Heart right ventricle (tissue), 16 donors: Measurements from ENCODE around the gene P4HTM. TPM values are rescaled to one million over a fixed set of nuclear protein-coding genes. Genes with fewer than 3 reads are reported as not detected.
A peak's percentile ranks its signal among the peaks of the same experiment; 100 is the strongest.

Experiments
- ATAC-seq, 8 donors: fragments of 200-7000 bp; cut with Tn5 transposase; one replicate each; pipeline ENCODE4 v1.9.1; 2020; ENCODE audit warnings: mild to moderate bottlenecking in 8 of 8, moderate library complexity in 8 of 8, moderate number of reproducible peaks in 1 of 8
- DNase-seq, 2 donors: peaks; one replicate each; pipeline ENCODE4 v3.0.0-alpha.2; 2020
- H3K27ac ChIP-seq, 10 donors: fragments of 200-600 bp; sonication (generic) in 2 of 10; one replicate each; pipeline versions ENCODE4 v1.5.0 to v1.8.0; 2020 to 2022; ENCODE audit warnings: mild to moderate bottlenecking in 3 of 10
- H3K27me3 ChIP-seq, 7 donors: fragments of 200-600 bp; one replicate each; pipeline ENCODE4 v1.8.0; 2021 to 2022; ENCODE audit warnings: mild to moderate bottlenecking in 2 of 7
- H3K36me3 ChIP-seq, 9 donors: fragments of 200-600 bp; sonication (generic) in 1 of 9; one replicate each; pipeline versions ENCODE4 v1.5.0 to v1.8.0; 2020 to 2022; ENCODE audit warnings: mild to moderate bottlenecking in 2 of 9
- H3K4me1 ChIP-seq, 9 donors: fragments of 200-600 bp; sonication (generic) in 1 of 9; one replicate each; pipeline versions ENCODE4 v1.5.0 to v1.8.0; 2020 to 2022; ENCODE audit warnings: mild to moderate bottlenecking in 4 of 9
- H3K4me3 ChIP-seq, 10 donors: fragments of 200-600 bp; sonication (generic) in 2 of 10; one replicate each; pipeline versions ENCODE4 v1.5.0 to v1.8.0; 2020 to 2022; ENCODE audit warnings: mild to moderate bottlenecking in 7 of 10, moderate library complexity in 2 of 10
- H3K9me3 ChIP-seq, 11 donors: fragments of 200-600 bp in 10 of 11; sonication (generic) in 2 of 11; one replicate each; pipeline versions ENCODE4 v1.5.0 to v1.8.0; 2013 to 2022; ENCODE audit warnings: mild to moderate bottlenecking in 2 of 11, control low read depth in 1 of 11, moderate library complexity in 1 of 11
- WGBS, 2 donors: extraction: QIAGEN DNeasy Blood & Tissue Kit; methylation state at CpG; one replicate each; pipeline ENCODE4 v1.1.7; 2013; ENCODE audit warnings: inconsistent platforms in 1 of 2; 5-methylcytosine and 5-hydroxymethylcytosine counted together
- intact Hi-C, 10 donors: fragments of 100-400 bp; cut with DNase I; formaldehyde crosslinking; loops; one replicate each; pipeline versions ENCODE4 v1.11.1 to v1.14.2; 2022
- polyA plus RNA-seq, 2 donors: library from polyadenylated mRNA; stranded (reverse); fragments of 200-250 nt; gene quantifications; one replicate each; pipeline ENCODE4 v1.2.3, GENCODE V29; 2013
- total RNA-seq, 10 donors: library from RNA; stranded (reverse); fragmentation: NEBNext Ultra II Directional in 3 of 10; extraction: Animal tissue kit (Norgen Biotek cat#: 25700) in 3 of 10; gene quantifications; one replicate each; pipeline versions ENCODE4 v1.2.1 to v1.2.4, GENCODE V29; 2021 to 2023
- TF ChIP-seq, protein P1 (sequence below), 9 donors: fragments of 200-600 bp; sonication (generic) in 2 of 9; IDR thresholded peaks; one replicate each; pipeline versions ENCODE4 v1.5.0 to v1.8.0; 2021 to 2022; ENCODE audit warnings: antibody characterized with exemption in 9 of 9, mild to moderate bottlenecking in 5 of 9, moderate library complexity in 1 of 9
- donor health status: Arrhythmogenic right ventricular cardiomyopathy.
- donor health status: ischemic (EF 13 %, LVEDD 7.1; RV severe dilation, severe dysfunction).
- donor health status: healthy with polysubstance abuse.
- donor health status: DM: no; HTN: yes; CAD: no.
- donor health status: DM: no; HTN: no; CAD: no.
- donor health status: ischemic (EF 25% LVEDD 6.9; RV normal size, moderate dysfunction).
- donor health status: ischemic (EF 25% LVEDD 5.7; RV mildly dilated, moderate dysfunction).
- donor health status: healthy.
- donor health status: DM: yes; HTN: yes; CAD: no.
- donor health status: Ischemic cardiomyopathy.
- donor health status: ischemic (EF 35%, LVEDD 5.7; RV mildly dilated, moderate dysfunction).
- donor health status: nonischemic (EF 11% LVEDD 7.7; RV severe dilation, severe dysfunction).
- donor health status: DM: yes; HTN: yes; CAD: no.
- donor health status: PGD.
- donor health status: ischemic (EF 29% LVEDD 5.4; RV normal size, mild dysfunction).
- donor health status: nonischemic (EF 23%, LVEDD 6.1; RV moderate dilation, normal function).

Gene P4HTM
- total and polyA plus RNA-seq, 12 donors = 23.8 to 41.7 (median 30.5) TPM

DNA sequence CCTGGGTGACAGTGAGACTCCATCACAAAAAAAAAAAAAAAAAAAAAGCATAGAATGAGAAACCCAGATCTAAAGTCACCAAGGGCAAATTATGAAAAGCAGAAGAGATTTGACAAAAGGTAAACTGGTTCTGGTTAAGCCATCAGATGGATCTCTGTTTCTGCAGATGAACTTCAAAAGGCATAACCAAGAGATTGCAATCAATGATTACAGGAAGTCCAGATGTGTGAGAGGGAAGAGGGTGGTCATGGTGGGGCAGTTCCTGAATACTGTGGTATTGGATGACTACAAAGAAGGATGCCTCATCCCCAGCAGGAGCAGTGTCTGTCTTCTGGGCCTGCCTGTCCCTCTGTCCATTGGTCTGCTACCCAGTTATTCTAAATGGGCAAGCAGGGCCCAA lies 3.8 kb downstream of the P4HTM start:
- intact Hi-C loops = loop anchor here in 1 of 10 donors (10.0 kb wide), 1 partner anchor 101 kb away; the partner anchor contains the start of gene QRICH1
- Histone ChIP-seq H3K36me3 (peaks cover 0 to 35% (median 0%) of the 10 kb centered on the region in 9 donors), H3K4me3 (no peak overlapping the region), H3K27ac (no peak overlapping the region), H3K27me3 (no peaks in the 10 kb centered on the region), H3K4me1 (peaks cover 7 to 30% (median 24%) of the 10 kb centered on the region in 9 donors), H3K9me3 (no peaks in the 10 kb centered on the region)
- ATAC-seq (no peak), DNase-seq (no peak)
- TF ChIP-seq, protein P1, sequence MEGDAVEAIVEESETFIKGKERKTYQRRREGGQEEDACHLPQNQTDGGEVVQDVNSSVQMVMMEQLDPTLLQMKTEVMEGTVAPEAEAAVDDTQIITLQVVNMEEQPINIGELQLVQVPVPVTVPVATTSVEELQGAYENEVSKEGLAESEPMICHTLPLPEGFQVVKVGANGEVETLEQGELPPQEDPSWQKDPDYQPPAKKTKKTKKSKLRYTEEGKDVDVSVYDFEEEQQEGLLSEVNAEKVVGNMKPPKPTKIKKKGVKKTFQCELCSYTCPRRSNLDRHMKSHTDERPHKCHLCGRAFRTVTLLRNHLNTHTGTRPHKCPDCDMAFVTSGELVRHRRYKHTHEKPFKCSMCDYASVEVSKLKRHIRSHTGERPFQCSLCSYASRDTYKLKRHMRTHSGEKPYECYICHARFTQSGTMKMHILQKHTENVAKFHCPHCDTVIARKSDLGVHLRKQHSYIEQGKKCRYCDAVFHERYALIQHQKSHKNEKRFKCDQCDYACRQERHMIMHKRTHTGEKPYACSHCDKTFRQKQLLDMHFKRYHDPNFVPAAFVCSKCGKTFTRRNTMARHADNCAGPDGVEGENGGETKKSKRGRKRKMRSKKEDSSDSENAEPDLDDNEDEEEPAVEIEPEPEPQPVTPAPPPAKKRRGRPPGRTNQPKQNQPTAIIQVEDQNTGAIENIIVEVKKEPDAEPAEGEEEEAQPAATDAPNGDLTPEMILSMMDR (IDR thresholded peaks at IDR 0.05) = no peak

DNA sequence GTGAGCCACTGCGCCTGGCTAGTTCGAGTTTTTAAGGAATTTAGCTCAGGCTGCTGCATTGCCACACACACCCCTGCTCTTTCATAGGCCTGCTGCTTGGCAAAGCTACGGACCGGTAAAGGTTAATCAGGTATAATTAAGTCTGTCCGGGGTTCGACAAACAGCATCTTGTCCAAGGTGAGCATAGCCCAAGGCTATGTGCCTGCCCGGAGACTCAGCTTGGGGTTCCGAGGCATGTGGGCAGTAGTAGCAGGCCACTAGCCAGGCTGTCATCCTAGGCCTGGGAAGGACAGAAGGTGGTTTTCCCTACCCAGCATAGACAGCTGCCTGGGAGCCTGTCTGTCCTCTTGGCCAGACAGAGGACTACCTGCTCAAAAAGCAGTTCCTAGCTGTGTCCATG lies 6.6 kb downstream of the P4HTM start:
- no peaks in the 10 kb centered on the region for H3K27me3 ChIP-seq
- DNase-seq = no peak
- no peak overlapping the region for H3K4me3 ChIP-seq
- ATAC-seq = no peak
- TF ChIP-seq, protein P1 (IDR thresholded peaks at IDR 0.05) = no peak
- peaks cover 0 to 10% (median 7%) of the 10 kb centered on the region in 9 donors for H3K4me1 ChIP-seq
- WGBS, 2 donors = 95 to 97% methylated on average over 8 of the region's 8 CpGs
- no peaks in the 10 kb centered on the region for H3K9me3 ChIP-seq
- no peak overlapping the region for H3K27ac ChIP-seq
- peaks cover 0 to 39% (median 0%) of the 10 kb centered on the region in 9 donors for H3K36me3 ChIP-seq
- intact Hi-C loops = loop anchor here in 1 of 10 donors (10.0 kb wide), 1 partner anchor 98 kb away; the partner anchor contains the start of gene QRICH1

DNA sequence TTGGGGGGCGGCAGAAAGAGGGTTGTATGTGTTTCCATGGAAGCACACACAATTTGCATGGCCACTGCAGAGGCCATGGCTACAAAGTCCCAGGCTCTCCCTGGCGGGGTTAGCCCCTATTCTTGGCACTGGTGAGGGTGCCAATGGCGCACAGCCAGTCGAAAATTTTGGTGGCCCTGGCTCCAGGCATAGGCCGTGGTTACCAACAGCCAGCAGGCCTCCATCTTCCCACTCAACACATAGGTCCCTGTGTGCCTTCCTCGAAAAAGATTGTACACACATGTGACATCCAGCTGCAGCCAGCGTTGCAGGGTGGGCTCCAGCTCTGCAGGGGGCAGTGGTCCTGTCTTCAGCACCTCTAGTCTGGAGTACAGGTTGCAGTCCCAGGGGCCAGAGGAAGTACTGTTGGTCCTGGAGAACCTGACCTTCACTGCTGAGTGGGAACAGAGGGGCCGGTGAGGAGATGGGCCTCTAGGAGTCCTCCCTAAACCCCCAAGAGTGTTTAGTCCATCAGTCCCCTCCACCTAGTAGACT lies 7.1 kb downstream of the P4HTM start:
- Histone ChIP-seq H3K27ac (no peak overlapping the region), H3K9me3 (no peaks in the 10 kb centered on the region), H3K4me3 (no peak overlapping the region), H3K4me1 (peaks cover 0 to 5% (median 1%) of the 10 kb centered on the region in 9 donors), H3K36me3 (peaks cover 0 to 42% (median 0%) of the 10 kb centered on the region in 9 donors), H3K27me3 (no peaks in the 10 kb centered on the region)
- TF ChIP-seq, protein P1 (IDR thresholded peaks at IDR 0.05) = no peak
- 76 to 80% methylated on average over 8 of the region's 8 CpGs for WGBS, 2 donors
- no peak for DNase-seq
- intact Hi-C loops = loop anchor here in 1 of 10 donors (10.0 kb wide), 1 partner anchor 98 kb away; the partner anchor contains the start of gene QRICH1
- ATAC-seq = no peak

DNA sequence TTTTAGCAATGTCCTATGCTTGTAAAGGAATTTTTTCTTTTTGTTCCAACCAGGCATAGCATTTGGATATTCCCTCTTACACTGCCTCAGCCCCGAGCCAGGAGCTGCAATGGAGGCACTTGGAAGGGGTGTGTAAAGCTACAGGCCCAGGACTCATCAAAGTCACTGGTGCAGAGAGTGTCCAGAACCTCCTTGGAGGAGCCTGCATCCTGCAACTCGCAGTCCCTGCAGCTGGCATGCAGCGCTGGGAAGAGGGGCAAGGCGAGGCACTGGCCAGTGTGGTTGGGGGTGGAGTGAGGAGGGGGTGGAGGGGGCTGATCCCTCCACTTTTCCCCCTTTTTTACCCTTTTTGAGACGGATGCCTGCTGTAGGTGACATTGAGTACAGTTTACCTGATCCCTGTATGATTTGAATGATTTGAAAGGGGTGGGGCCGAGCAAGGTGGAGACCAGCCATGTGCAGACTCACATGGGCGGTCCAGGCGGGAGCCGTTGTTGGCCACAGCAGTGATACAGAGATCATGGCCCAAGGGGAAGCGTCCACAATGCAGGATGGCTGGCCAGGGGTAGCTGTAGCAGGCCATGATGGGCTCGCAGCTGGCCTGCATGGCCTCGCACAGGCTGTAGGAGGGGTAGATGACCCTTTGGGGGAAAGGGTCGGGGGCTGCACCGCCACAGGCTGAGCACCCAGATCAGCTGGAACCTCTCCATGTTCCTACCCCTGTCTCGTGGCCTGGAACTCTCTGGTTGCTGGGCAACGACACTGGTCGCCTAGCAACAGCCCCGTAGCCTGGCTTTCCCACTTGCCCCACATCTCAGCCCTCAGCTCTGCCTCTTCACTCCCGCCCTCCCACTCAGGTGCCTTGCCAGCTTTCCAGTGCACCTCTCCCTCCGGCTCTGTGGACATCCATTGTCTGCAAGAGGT lies 7.9 kb downstream of the P4HTM start:
- ATAC-seq = peak in 1 of 8 donors; percentile 5
- Histone ChIP-seq H3K4me3 (no peak overlapping the region), H3K4me1 (no peaks in the 10 kb centered on the region), H3K27ac (no peak overlapping the region), H3K9me3 (no peaks in the 10 kb centered on the region), H3K36me3 (peaks cover 0 to 43% (median 0%) of the 10 kb centered on the region in 9 donors), H3K27me3 (no peaks in the 10 kb centered on the region)
- intact Hi-C loops = loop anchor here in 1 of 10 donors (10.0 kb wide), 1 partner anchor 97 kb away; the partner anchor contains the start of gene QRICH1
- no peak for DNase-seq
- TF ChIP-seq, protein P1 (IDR thresholded peaks at IDR 0.05) = no peak
- WGBS, 2 donors = 79% methylated on average over 20 of the region's 20 CpGs
